GM12865 (cell line): Measurements from ENCODE around the gene IER2.

Source experiments
- DNase-seq: peaks from one replicate; pipeline ENCODE4 v3.0.0; 2010; ENCODE audit warnings: low read depth
- H3K4me3 ChIP-seq: 2 replicates; pipeline ENCODE4 v1.5.1; 2011; ENCODE audit warnings: mild to moderate bottlenecking, low read depth, low read length, control low read depth
- TF ChIP-seq, protein P1 (sequence below): IDR thresholded peaks from 2 replicates; pipeline ENCODE4 v1.5.1; 2011; ENCODE audit warnings: low read length, control low read depth, low read depth, inconsistent platforms; ENCODE audit not compliant: insufficient read depth; ENCODE audit errors: missing control alignments

Gene IER2

GRCh38 chr19:13152974-13153568, 2.9 kb downstream of the IER2 start:
- TF ChIP-seq, protein P1, sequence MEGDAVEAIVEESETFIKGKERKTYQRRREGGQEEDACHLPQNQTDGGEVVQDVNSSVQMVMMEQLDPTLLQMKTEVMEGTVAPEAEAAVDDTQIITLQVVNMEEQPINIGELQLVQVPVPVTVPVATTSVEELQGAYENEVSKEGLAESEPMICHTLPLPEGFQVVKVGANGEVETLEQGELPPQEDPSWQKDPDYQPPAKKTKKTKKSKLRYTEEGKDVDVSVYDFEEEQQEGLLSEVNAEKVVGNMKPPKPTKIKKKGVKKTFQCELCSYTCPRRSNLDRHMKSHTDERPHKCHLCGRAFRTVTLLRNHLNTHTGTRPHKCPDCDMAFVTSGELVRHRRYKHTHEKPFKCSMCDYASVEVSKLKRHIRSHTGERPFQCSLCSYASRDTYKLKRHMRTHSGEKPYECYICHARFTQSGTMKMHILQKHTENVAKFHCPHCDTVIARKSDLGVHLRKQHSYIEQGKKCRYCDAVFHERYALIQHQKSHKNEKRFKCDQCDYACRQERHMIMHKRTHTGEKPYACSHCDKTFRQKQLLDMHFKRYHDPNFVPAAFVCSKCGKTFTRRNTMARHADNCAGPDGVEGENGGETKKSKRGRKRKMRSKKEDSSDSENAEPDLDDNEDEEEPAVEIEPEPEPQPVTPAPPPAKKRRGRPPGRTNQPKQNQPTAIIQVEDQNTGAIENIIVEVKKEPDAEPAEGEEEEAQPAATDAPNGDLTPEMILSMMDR = no peak
- H3K4me3 ChIP-seq = peak overlapping the region; percentile 91
- peak; percentile 97 for DNase-seq

DNA sequence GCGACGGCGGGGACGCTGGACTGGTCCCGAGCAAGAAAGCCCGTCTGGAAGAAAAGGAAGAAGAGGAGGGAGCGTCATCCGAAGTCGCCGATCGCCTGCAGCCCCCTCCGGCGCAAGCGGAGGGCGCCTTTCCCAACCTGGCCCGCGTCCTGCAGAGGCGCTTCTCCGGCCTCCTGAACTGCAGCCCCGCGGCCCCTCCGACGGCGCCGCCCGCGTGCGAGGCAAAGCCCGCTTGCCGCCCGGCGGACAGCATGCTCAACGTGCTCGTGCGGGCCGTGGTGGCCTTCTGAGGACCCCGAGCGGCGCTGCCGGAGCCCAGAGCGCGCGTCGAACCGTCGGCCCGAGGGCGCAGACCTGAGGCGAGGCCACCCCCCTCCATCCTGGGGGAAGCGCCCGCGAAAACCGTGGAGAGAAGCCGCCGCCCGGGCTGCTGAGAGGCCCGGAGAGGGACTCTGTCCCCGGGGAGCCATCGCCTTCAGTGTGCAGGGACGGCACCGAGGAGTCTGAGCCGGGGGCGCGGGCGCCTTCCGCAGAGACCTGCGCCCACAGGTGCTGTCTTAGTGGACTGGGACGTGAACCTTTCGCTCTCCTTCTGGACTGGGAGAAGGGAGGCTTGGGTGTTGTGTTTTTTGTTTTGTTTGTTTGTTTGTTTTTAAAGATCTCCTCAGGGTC, 3.5 kb downstream of the IER2 start:
- H3K4me3 ChIP-seq = peak overlapping the region; percentile 91
- TF ChIP-seq, protein P1 = no peak
- peak; percentile 68 for DNase-seq

DNA sequence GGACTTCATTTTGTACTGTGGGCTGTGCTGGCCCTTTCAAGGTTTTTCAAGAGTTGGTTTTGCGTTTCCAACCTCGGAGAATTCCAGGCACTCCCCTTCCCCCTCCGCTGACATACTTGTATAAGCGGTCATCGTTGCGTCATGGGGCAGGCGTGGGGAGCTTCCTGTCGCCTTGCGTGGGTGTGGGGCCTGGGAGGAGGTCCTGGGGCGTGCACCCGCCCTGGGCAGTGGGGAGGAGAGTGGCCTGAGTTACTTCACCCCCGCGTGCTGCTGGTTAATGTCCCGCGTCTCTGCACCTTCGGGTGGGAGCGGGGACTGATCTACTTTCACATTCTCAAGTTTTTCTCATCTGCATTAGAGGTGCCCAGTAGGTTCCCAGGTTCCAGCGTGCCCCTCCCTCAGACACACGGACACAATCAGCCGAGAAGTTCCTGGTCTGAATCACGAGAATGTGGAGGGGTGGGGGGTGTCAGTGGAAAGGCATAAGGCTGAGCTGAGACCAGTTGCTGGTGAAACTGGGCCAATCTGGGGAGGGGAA, 4.1 kb downstream of the IER2 start:
- DNase-seq = peak; percentile 85
- peak overlapping the region; percentile 91 for H3K4me3 ChIP-seq
- TF ChIP-seq, protein P1 = no peak

GRCh38 chr19:13154911-13155471, 4.8 kb downstream of the IER2 start:
- H3K4me3 ChIP-seq = peak overlapping the region; percentile 91
- TF ChIP-seq, protein P1 = peak; percentile 46
- peak; percentile 91 for DNase-seq

DNA sequence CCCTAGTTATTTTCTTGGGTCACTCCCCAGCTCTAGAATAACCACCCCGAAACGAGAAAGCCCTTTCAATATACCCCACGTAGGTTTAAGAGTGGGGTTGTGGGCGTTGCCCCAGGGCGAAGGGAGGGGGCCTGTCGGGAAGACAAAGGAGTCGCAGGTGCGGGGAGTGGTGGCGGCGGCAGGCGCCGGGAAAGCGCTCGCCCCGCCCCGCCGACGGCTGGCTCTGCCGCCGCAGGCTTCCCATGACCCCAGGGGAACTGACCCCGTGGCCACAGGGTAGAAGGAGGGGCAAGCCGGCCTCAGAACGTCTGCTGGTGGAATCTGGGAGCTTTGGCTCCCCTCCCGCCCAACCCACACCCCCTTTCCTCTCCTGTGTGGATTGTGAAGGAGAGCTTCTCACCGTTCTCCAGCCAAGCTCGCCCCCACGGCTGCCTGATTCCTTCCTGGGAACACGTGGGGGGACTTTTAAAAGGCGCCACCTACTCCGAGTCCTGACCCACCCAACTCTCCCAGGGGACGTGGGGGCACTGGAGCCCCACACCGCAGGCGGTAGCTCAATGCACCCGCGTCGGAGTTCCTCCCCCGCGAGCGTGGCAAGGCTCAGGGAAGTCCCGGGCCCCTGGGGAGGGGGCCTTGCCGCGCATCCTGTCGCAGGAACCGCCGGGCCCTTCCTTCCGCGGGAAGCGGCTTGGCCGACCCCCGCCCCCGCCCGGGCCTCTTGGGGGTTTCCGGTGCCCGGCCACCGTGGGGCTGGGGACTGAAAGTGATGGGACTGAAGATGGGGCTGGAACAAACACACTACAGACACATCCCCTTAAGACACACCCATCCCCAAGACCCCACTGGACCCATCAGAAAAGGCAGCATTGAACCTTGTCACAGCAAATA, 5.5 kb downstream of the IER2 start:
- H3K4me3 ChIP-seq = peak overlapping the region; percentile 91
- TF ChIP-seq, protein P1 = no peak
- peak; percentile 92 for DNase-seq

GRCh38 chr19:13159713-13160112, 9.5 kb downstream of the IER2 start:
- no peak overlapping the region for H3K4me3 ChIP-seq
- TF ChIP-seq, protein P1 = no peak
- DNase-seq = no peak
